Fibroblast of the conjunctiva (primary cell): ENCODE data around the gene TTBK1.
A peak's percentile ranks its signal among the peaks of the same experiment; 100 is the strongest.

ENCODE experiments used
- DNase-seq: peaks from one replicate; pipeline ENCODE4 v3.0.0-alpha.2; 2010; ENCODE audit warnings: low read depth

Gene TTBK1

DNA sequence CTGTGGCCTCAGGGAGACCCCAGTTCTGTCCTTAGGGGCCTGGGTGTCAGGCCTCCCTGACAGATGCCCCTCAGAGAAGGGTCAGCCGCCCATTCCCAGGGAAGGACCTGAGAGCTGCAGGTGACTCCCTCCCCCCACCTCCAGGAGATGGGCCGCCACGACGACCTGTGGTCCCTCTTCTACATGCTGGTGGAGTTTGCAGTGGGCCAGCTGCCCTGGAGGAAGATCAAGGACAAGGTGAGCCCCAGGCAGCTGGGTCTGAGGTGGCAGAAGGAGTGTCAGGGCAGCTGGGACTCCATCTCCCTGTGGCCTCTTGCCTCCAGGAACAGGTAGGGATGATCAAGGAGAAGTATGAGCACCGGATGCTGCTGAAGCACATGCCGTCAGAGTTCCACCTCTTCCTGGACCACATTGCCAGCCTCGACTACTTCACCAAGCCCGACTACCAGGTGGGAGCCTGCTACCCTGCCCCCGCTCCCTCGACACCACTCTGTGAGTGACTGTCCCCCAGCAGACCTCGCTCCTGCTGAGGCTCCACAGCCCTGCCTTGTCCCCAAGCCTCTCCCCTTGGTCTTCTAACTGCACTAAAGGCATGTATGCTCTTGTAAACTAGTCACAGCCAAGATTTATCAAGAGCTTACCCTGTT lies 12.2 kb downstream of the TTBK1 start:
- DNase-seq: no peak

DNA sequence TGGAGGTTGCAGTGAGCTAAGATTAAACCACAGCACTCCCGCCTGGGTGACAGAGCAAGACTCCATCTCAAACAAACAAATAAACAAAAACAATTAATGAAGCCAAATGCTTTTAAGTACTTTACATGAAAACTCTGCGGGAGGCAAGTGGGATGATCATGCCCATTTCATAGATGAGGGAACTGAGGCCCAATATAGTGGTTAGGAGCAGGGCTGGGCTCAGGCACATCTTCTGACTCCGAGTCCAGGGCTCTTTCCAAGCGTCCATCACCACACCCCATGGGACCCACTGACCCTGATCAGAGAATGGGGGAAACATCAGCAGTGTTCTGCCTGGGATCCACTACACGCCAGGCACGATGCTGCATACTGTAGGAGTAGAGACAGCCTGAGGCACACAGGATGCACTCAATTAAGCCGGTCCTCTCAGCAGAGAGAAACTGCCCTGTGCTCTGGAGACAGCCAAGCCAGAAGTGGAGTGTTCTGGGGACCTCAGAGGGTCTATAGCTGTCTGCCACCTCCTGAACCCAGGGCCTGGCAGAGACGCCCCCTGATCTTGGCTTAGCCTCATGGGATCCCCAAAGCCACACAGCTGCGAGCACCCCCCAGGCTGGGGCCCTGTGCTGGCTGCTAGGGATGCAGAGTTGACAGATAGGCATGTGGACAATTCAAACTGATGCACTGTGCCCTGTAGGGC lies 13.5 kb downstream of the TTBK1 start:
- DNase-seq: no peak

DNA sequence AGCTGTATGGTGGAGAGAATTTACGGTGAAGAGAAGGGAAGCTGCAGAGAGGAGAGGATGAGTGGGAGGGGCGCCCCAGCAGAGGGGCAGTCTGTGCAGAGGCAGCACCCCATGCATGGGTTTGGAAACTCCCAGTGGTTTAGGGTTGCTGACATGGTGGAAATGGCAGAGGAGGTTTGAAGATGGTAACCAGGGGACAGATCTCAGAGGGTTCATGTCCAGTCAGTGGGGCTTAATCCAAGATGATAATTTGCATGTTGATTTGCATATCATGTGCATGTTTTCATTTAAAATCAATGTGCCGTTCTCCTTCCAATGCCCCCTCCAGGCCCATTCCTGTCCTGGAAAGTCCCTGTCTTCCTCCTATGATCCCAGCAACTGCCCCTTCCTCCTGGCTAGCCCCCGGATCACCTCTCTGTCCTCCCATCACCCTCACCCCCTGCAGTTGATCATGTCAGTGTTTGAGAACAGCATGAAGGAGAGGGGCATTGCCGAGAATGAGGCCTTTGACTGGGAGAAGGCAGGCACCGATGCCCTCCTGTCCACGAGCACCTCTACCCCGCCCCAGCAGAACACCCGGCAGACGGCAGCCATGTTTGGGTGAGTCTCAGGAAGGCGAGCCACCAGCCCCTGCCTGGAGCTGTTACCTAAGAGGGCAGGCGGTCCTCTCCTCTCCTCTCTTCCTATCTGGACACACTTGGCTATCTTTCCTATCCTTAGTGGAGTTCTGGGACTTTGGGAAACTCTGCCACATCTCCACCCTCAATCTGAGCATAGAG lies 14.3 kb downstream of the TTBK1 start:
- no peak for DNase-seq

DNA sequence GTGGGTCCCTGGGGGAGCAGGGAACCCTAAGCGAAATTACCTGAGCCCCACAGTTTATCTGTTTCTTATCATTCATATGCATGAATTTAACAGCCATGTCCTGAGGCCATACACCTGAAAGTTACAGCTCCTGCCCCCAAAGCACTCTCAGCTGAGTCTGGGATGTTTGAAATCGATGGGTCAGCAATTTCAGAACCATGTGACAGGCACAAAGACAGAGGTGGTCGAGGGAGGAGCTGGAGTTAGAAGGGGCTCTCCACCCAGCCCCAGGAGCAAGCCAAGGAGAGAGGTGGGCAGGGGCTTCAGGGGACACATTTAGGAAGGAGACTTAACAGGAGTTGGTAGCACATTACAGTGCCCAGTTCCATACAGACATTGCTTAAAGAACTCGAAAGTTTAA lies 14.9 kb downstream of the TTBK1 start:
- DNase-seq: no peak

DNA sequence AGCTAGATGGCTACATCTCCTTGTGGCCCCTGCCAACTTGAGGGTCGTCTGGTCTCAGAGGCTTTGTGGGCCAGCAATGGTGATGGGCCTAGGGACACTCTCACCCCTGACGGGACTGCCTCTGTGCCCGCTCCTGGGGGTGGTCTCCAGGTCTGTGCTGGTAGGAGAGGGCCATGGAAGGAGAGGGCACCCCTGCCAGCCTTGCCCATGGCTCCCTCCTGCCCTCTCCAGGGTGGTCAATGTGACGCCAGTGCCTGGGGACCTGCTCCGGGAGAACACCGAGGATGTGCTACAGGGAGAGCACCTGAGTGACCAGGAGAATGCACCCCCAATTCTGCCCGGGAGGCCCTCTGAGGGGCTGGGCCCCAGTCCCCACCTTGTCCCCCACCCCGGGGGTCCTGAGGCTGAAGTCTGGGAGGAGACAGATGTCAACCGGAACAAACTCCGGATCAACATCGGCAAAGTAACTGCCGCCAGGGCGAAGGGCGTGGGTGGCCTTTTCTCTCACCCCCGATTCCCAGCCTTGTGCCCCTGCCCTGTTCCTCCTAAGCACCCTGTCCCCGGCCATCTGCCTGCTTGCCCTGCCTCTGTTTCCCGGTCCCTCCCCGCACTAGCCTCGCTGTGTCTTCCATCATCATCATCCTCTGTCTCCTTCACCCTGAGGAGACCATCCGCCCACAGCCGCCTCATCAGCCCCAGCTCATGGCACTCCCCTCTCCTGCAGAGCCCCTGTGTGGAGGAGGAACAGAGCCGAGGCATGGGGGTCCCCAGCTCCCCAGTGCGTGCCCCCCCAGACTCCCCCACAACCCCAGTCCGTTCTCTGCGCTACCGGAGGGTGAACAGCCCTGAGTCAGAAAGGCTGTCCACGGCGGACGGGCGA lies 15.8 kb downstream of the TTBK1 start:
- DNase-seq: no peak

DNA sequence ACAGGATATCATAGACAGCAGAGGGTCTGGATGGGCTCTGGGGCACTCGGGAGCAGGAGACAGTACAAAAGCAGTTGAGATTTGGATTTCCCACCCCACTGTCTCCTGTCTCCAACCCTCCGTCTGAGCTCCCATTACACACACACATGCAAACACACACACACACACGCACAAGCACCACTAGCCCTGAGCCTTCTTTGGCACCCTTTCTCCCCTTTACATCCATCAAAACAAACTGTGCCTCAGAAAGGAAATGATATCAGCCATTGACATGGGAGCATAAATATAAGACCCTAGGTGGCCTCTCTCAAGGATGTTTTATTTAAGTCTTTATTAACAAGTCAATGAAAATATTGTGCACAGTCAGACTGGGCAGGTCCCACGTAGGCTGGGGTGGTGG lies 17.5 kb downstream of the TTBK1 start:
- no peak for DNase-seq

DNA sequence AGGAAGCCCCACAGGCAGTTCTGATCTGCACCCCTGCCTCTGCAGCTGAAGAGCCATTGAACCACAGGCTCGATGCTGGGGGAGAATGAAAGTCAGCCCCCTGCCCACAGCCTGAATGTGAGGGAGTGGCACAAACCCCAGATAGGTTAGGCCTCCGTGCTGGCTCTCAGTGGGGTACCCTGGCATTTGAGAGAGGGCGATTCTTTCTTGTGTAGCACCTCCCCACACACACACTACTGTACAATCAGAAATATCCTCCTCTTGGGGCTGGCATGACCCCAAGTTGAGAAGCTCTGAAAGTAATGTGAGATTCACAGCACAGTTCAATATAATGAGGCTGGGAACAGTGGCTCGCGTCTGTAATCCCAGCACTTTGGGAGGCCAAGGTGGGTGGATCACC lies 17.9 kb downstream of the TTBK1 start:
- no peak for DNase-seq

DNA sequence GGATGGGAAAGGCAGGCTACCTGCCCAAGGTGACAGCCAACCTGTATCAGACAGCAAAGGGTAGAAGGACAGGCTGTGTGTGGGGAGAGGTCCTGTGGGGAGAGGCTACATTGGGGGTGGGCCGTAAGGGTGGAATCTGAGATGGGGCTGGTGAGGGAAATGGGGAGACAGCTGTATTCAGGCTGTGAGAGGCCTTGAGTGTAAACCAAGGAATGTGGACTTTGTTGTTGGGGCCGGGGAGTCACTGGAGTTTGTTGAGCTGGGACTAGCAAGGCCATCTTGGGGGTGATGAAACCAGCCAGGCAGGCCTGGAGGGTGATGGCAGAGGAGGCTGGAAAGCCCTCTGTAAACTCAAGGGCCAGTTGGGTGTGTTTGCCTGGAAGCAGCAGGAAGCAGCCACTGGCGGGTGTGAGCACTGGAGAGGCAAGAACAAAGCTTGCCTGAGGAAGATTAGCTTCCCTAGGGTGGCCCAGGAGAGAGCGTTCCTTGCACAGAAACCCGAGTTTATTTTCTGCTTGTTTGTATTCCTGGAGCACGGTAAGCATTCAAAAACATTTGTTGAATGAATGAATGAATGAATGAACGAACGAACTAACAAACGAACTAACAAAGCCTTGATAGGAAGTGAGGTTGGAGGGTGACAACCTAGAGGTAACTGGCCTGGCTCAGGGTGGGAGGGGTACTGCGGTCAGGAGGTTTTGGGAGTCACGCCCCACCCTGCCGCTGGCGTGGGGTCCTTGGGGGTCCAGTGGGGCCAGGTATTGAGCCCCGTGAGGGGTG lies 18.9 kb downstream of the TTBK1 start:
- no peak for DNase-seq

DNA sequence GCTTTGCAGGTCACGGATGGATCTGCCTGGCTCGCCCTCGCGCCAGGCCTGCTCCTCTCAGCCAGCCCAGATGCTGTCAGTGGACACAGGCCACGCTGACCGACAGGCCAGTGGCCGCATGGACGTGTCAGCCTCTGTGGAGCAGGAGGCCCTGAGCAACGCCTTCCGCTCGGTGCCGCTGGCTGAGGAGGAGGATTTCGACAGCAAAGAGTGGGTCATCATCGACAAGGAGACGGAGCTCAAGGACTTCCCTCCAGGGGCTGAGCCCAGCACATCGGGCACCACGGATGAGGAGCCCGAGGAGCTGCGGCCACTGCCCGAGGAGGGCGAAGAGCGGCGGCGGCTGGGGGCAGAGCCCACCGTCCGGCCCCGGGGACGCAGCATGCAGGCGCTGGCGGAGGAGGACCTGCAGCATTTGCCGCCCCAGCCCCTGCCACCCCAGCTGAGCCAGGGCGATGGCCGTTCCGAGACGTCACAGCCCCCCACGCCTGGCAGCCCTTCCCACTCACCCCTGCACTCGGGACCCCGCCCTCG lies 19.6 kb downstream of the TTBK1 start:
- DNase-seq: no peak

DNA sequence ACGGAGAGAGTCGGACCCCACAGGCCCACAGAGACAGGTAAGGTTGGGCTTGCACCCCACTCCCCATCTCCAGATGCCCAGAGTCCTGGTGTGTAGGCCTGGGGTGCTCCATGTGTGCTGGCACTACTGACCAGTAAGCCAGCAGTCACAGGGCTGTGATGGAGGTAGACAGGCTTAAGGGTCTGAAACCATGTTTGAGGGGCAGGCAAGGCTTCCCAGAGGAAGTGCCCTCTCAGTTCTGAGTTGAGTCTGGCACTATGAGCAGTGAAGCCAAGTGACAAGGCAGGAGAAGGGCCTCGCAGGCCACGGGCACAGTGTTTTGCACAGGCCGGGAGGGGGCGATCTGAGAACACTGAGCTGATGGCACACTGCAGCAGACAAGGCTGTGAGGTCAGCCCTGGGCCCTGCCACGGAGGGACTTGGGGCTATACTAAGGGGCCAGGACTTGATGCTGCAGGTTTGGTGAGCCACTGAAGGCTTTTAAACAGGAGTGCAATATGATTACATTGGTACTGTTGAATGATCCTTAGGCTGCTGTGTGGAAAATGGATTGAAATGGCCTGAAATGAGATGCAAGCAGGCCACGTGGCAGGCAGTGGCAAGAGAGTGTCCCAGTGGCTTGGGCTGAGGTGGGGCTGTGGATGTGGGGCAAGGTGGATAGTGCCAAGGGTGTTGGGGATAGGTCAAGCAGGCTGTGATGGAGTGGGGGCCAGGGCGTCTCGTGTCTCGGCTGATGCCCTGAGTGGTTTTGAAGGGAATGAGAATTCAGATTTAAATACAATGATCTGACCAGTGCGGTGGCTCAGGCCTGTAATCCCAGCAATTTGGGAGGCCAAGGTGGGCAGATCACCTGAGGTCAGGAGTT lies 20.3 kb downstream of the TTBK1 start:
- DNase-seq: peak; percentile 43

DNA sequence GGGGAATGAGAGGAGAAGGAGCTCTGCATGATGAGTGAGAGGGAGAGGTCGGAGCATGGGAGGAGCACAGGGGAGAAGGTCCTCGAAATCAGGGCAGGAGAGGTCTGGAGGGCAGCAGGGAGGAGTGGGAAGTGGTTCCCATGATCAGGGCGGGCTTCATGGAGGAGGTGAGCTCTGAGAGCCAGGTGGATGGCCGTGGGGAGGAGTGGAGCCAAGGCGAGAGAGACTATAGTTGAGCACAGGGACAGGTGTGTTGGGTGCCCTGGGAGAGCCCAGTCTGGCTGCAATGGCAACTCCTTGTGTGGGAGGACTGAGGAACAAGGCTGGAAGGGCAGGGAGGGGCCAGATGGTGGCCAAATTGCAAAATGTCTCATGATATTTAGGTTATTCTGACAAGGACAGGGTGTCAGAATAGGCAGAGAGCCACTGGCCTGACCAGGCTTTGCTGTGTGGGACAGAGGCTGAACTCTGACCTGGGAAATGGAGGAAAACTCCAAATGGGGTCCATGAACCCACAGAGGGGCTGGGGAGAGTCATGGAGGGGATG lies 21.4 kb downstream of the TTBK1 start:
- no peak for DNase-seq

DNA sequence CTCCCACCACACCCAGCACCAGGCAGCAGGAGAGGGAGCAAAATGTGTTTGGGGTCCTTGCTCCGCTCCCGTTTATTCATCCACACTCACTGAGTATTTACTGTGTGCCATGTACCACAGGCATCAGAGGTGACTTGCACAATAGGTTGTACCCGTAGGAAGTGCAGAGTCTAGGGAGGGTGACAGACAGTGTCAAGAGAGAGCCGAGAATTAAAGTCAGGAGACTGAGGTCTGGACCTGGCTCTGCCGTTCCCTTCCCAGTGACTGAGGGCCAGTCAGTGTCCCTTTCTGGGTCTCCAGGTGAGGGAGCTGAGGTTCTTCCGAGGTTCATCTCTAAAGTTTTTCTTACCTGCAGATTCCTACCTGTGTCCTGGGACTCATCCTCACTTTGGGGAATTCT lies 22.3 kb downstream of the TTBK1 start:
- DNase-seq: no peak

DNA sequence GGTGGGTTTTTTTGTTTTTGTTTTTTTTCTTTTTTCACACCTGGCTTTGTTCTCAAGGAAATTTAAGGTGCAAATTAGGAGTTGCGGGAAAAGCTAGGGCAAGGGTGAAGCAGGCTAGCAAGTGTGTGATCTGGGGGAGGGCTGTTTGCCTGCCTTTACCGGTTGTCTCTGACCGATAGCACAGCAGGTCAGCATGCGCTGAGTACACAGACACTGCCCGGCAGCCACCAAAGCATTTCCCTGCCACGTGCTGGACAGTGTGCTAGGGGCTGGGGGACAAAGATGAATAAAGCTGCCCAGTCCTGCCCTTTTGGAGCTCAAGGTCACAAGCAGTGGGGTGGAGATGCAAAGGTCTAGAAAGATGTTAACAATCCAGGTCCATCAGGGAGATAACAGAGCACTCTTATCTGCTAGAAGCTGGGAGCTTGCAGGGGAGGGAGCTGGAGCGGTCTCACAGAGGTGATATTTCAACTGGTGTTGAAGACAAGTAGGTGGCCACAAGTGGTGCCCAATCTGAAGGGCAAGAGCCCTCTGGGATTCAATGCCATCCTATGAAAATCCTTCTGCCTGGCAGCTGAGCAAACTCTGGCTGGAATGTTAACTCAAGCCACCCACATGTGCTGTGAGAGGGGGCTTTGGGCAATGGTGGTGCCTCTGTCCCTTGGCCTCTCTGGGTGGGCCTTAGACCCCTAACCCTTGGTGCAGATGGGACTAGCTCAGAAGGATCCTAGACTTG lies 24.5 kb downstream of the TTBK1 start:
- DNase-seq: no peak

DNA sequence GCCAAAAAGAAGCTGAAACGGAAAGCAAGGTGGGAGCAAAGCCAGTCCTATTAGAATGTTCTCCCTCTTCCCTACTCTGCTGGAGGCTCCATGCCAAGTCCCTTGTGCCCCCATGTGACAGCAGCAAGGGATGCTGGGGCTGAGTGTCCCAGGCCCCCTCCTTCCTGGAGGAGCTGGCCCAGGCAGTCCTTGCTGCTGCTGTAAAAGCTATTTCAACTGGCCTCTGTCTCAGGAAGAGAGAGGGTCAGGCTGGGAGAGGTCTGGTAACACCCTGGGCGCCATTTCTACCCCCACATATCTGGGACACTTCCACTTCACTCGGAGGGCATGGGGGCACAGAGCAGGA lies 25.0 kb downstream of the TTBK1 start:
- DNase-seq: no peak

DNA sequence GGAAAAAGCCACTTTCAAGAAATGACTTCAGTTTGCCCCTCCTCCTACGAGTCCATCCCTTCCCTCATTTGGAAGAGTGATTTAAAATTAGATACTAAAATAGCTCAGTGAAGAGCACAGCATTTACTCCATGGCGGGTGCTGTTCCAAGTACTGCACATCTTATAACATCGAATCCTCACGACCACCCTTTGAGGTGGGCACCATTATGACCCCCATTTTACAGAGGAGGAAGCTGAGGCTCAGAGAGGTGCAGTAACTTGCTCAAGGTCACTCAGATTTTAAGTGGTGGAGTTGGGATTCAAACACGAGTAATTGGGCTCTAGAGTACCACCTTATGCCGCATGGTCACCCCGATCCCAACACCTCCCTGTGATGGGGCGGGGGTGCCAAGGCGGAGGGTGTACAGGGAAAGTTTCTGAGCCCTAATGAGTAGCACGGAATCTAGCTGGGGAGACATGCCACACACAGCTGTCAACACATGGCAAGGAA lies 25.5 kb downstream of the TTBK1 start:
- DNase-seq: no peak

DNA sequence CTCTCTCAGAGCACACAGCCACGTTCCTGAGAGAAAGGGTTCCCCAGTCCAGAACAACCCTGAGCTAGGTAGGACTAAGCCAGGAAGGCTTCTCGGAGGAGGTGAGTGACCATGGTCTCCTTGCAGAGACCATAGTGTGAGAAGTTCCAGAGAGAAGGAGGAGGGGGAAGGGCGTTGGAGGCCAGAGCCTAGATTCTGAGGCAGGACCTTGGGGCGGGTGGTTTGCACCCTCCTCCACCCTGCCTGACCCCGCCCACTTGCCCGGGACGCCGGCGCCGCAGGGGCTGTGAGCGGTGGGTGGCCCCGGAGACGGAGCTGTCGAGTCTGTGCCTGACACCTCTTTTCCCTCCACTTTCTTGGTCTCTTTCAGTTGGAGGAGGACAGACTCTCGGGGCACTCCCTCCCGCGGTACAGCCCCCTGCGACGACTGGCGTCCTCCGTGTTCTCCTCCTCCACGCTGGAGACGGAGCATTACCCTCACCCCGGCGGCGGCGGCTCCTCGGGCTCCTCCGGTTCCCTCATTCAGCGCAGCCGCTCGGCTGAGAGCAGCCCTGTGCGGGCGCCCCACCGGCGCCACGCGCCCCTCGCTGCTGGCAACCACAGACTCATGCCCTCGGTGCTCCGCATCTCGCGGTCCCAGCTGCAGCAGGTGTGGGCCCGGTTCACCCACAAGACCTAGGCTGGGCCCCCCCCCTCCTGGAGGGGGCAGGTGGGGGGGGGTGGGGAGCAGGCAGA lies 26.2 kb downstream of the TTBK1 start:
- DNase-seq: no peak

DNA sequence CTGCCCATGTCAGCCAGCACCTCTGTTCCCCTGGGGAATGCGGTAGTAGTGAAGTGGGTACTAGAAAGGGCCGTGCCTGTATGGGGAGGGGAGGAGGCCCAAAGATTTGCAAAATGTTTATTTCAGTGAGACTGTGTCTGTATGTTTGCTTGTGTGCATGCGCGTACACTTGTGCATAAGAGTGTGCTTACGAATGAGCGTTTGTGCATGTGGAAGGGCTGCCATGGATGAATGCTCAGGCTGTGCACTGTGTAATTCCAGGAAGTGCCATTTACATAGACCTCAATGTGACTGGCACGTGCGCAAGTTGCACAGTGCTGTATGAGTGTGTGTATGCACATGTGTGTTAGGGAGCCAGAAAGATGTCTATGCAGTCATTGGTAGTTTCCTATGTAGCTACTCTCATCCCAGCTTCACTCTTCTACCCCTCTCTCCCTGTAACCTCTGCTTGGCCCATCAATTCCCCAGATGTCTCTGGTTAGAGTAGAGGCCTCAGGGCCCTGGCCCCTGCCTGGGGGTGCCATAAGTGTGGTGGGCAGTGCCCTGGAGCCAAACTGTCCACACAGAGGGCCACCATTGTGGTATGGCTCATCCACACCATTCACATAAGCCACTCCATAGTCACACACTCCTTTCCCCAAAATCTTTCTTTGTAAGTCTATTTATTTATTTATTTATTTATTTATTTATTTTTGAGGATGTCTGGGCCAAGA lies 28.0 kb downstream of the TTBK1 start:
- DNase-seq: no peak

DNA sequence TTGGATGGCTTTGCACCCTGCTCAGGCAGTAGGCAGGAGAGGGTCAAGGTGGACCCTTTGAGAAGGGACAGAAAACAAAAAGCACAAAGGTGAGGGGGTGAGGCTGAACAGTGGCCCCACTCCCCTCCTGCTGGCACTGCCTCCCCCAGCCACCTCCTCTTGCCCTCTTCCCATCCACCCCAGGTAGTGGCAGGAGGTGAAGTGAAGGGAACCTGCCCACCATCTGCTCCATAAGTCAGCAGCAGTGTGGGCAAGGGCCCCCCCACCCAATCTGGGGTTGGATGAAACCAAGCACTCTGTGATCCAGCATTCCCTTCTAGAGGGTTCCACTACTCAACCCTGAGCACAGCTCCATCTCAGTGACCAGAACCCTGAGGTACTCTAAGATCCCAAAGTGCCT lies 28.7 kb downstream of the TTBK1 start:
- DNase-seq: no peak
